GM18526 (cell line): ENCODE results near the gene ATL1.

Experiments used
- POLR2A ChIP-seq: IDR thresholded peaks from 3 replicates; pipeline ENCODE4 v1.6.1; 2011; ENCODE audit not compliant: insufficient read length; ENCODE audit errors: extremely low read depth

Gene ATL1

GRCh38 chr14:50531595-50532501 lies 28.1 kb upstream of the ATL1 start:
- no peak for TF ChIP-seq POLR2A

DNA sequence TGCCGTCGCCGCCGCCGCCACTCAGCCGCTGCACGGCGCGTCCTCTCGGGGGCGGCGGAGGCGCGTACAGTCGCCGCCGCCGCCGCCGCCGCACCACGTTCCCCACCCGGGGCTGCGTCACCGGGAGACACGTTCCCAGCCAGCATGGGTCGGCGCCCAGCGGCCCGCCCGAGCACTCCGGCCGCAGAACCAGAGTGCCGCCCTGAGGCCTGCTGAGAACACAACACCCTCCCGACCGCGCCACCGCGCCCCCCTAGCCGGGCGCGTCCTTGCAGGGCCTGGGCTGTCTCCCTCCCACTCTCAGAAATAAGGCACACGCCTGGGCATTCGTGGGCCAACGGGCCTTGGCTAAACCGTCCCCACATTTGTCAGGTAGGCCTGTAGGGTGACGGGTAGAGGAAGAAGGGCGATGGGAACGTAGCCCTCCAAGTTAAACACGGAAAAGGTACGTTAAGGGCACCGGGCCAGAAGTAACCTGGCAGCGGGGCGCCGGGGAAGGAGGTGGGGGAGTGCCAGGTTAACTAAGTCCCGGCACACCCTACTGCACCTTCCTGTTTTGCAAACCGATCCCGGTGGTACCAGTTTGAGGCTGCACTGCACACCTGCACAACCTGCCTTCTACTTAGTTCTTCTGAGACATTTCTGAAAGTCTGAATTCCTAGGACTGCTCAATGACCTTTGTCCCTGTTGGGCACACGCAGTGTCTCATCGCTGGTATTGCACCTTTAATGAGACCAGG lies 27.3 kb upstream of the ATL1 start, which contains the start of gene MAP4K5:
Gene MAP4K5 (minus strand): TSS at position 68 of the 739 bp plus-strand sequence. CDS start 520 bp downstream, outside the sequence.
- peak; percentile 42 for TF ChIP-seq POLR2A

- no peak for TF ChIP-seq POLR2A
These were observed 26.7 kb upstream of the ATL1 start for GRCh38 chr14:50533241-50533705.

DNA sequence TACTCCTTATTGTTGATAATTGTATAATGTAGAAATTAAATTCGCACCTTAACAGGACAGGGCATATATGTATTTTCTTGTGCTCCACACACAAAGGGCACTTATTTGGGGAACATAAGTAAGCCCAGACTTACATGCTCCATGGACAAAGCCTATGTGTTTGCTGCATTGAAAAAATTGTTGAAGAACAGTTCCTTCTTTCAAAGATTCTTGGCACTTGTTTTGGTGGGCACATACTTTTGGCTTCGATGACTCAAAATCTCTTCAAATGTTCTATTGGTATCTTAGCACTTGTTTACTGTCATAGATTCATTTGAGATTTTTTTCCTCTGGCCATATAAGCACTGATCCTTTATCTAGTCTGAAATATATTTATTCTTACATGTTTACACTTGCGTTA lies 26.1 kb upstream of the ATL1 start:
- no peak for TF ChIP-seq POLR2A

DNA sequence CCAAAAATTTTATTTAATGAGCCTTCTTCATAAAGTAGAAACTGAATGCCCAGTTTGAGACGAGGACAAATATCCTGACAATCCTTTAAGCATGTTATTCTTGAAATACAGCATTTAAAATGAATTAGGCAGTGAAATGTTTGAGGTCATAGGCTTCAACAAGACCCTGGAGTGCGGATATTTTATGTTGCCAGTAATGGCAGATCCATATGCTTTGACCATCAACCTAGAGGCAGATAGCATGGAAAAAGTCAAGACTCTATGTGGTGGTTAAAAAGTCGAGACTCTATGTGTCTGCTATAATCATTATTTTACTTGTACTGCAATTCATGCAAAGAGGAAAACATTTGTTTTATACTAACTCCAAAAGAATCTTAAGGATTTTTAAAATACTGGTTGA lies 25.5 kb upstream of the ATL1 start:
- no peak for TF ChIP-seq POLR2A

DNA sequence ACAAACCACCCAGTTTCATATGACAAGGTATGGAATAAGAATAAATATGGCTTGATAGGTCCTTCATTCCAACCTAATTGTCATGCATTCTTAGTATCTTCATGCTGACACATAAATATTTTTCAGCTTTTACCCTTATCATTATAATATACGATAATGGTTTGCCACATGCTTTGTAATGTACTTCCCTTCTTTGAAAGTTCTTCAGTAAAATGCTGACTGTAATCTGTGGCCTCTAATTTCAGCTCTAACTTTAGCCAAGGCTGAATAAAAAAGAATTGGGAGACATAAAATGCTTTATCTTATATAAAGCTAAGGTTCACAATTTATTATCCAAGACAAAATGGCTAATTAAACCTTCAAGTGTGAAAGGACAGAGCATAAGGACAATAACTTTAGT lies 24.9 kb upstream of the ATL1 start:
- no peak for TF ChIP-seq POLR2A

- TF ChIP-seq POLR2A = no peak
These were observed 20.9 kb upstream of the ATL1 start for GRCh38 chr14:50539051-50539450.

DNA sequence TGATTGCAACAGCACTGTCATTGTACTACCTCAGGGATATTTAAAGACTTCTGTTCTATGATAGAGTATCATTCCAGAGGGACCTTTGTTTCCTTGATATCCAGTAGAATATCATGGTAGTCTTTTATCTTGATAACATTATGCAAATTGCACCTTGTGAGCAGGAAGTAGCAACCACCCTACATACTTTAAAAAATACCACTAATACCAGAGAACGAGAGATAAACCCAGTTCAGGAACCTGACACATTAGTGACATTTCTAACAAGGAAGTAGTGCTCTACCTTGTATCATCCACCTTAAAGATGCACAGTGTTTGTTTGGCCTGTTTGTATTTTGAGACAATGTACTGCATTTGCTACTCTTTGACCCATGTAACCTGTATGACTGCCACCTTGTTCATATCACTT lies 18.8 kb upstream of the ATL1 start:
- no peak for TF ChIP-seq POLR2A

GRCh38 chr14:50542941-50543418 lies 17.0 kb upstream of the ATL1 start:
- no peak for TF ChIP-seq POLR2A

GRCh38 chr14:50544911-50545310 lies 15.0 kb upstream of the ATL1 start:
- TF ChIP-seq POLR2A = no peak

GRCh38 chr14:50545618-50546017 lies 14.3 kb upstream of the ATL1 start:
- TF ChIP-seq POLR2A = no peak

DNA sequence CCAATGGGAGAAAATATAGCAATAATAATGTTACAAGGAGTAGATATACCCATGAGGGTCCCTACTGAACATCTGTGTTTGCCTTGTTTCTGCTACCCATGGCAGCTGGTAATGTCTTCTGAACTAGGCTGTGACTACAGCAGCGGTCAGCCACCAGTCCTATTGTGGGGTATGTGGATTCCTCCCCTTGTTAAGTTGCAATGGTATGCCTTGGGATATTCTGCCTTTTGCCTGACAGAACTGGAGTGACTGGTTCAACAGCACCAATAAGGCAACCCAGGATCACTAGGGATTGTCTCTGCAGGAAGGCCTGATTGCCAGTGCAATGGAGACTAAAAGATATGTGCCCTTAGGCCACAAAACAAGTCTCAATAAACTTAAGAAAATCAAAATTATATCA lies 9.7 kb upstream of the ATL1 start:
- TF ChIP-seq POLR2A = no peak

DNA sequence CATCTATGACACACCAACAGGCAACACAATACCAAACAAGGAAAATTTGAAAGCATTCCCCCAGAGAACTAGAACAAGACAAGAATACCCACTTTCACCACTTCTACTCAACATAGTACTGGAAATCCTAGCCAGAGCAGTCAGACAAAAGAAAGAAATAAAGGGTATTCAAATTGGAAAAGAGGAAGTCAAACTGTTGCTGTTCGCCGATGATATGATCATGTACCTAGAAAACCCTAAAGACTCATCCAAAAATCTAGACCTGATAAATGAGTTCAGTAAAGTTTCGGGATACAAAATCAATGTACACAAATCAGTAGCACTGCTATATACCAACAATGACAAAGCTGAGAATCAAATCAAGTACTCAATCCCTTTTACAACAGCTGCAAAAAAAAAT lies 8.1 kb upstream of the ATL1 start:
- no peak for TF ChIP-seq POLR2A

DNA sequence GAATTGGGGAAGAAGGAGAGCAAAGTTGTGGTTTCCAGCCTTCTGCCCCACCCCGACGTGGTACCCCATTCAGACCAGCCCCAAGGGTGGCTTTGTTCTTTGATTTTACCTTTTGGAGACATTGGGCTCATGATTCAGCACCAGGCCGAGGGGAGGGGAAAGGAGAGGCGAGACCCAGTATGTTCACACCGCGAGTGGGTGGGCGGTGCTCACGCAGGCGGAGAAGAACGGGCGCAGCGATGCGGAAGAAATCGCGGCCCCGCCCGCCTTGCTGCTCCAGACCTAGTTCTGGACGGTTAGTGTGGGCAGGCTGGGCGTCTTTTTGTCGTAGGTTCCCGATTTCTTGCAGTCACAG lies 963 bp downstream of the ATL1 start:
- TF ChIP-seq POLR2A = no peak

DNA sequence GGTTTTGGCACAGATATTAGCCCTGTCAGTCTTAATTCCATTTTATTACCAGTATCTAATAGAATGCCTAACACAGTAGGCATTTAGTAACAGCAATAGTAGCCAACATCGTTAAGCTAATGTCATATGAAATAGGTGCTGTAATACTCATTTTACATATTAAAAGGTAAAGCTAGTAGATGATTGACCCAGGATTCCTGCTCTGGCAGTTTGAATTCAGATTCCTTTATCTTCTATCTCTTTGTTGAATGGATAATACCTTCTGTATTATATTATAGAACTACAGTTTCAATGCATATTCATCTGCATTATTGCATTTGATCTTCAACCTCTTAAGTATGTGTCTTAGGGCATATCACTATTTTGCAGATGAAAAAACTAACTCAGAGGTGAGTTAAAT lies 2.9 kb downstream of the ATL1 start:
- TF ChIP-seq POLR2A = no peak

- TF ChIP-seq POLR2A = no peak
These were observed 9.8 kb downstream of the ATL1 start for GRCh38 chr14:50569714-50570274.
